Naive thymus-derived CD8-positive, alpha-beta T cell (primary cell): ENCODE data around the gene CRTC2. TPM values are rescaled to one million over a fixed set of nuclear protein-coding genes. Genes with fewer than 3 reads are reported as not detected.
A peak's percentile ranks its signal among the peaks of the same experiment; 100 is the strongest.

Source experiments
- ATAC-seq, 2 donors: fragments of 150-1000 bp; cut with Tn5 transposase in 1 of 2; sonication (Bioruptor Pico), chemical (Tn5 transposase) in 1 of 2; 1 replicate in 1 of 2; 2 replicates in 1 of 2; pipeline ENCODE4 v1.10.0; 2021; ENCODE audit warnings: mild to moderate bottlenecking in 2 of 2, moderate library complexity in 2 of 2
- POLR2A ChIA-PET: fragments of 350-600 bp; sonication (Branson Sonifier 250); formaldehyde crosslinking; loops from one replicate; lab custom pipeline; 2021; ENCODE audit warnings: antibody characterized with exemption; lab: Charles Lee
- DNase-seq, 10 donors: peaks; one replicate each; pipeline versions ENCODE4 v3.0.0 to v3.0.0-alpha.2; 2020 to 2022
- H3K27ac Mint-ChIP-seq, 10 donors: one replicate each; pipeline ENCODE4 v1.8.0; 2020 to 2022; ENCODE audit warnings: mild to moderate bottlenecking in 10 of 10, mixed read lengths in 10 of 10, moderate library complexity in 4 of 10, inconsistent platforms in 1 of 10
- H3K27me3 Mint-ChIP-seq, 5 donors: one replicate each; pipeline ENCODE4 v1.8.0; 2021 to 2022; ENCODE audit warnings: mixed read lengths in 5 of 5
- H3K36me3 Mint-ChIP-seq, 3 donors: one replicate each; pipeline ENCODE4 v1.8.0; 2020 to 2022; ENCODE audit warnings: mixed read lengths in 3 of 3, mild to moderate bottlenecking in 2 of 3, inconsistent platforms in 1 of 3
- H3K4me1 Mint-ChIP-seq, 4 donors: one replicate each; pipeline ENCODE4 v1.8.0; 2021 to 2022; ENCODE audit warnings: mixed read lengths in 4 of 4
- H3K4me3 Mint-ChIP-seq, 10 donors: one replicate each; pipeline ENCODE4 v1.8.0; 2020 to 2022; ENCODE audit warnings: mild to moderate bottlenecking in 10 of 10, mixed read lengths in 10 of 10, moderate library complexity in 6 of 10, inconsistent platforms in 1 of 10
- H3K9me3 Mint-ChIP-seq, 9 donors: one replicate each; pipeline ENCODE4 v1.8.0; 2020 to 2022; ENCODE audit warnings: mixed read lengths in 9 of 9, mild to moderate bottlenecking in 3 of 9, inconsistent platforms in 1 of 9, moderate library complexity in 1 of 9
- polyA plus RNA-seq, 3 donors: library from polyadenylated mRNA; unstranded; fragments of 300-500 nt; fragmentation: Illumina TruSeq; gene quantifications; one replicate each; pipeline ENCODE4 v1.2.3, GENCODE V29; 2021
- total RNA-seq, 8 experiments: library from RNA in 2 of 8; stranded (reverse) in 2 of 8; gene quantifications; one replicate each; pipeline ENCODE4 v1.2.3 and lab custom pipeline; 2021 to 2026

Gene CRTC2
- total and polyA plus RNA-seq, 5 experiments from 2014 or later: 21.4 to 147 (median 49.6) TPM

GRCh38 chr1:153936011-153936802 lies 22.2 kb downstream of the CRTC2 start:
- Mint-ChIP-seq H3K4me1 (peaks cover 7 to 22% (median 13%) of the 10 kb centered on the region in 4 donors), H3K36me3 (peaks cover 0 to 90% (median 22%) of the 10 kb centered on the region in 3 donors), H3K27me3 (no peaks in the 10 kb centered on the region), H3K27ac (peak overlapping the region in 6 of 10 donors; percentile 15 to 47 (median 34)), H3K4me3 (no peak overlapping the region), H3K9me3 (no peaks in the 10 kb centered on the region)
- ATAC-seq (no peak), DNase-seq (no peak)
- POLR2A ChIA-PET: interaction anchor here (1.4 kb wide), 1 partner anchor 9 kb away, joined by 5 read pairs; no protein-coding TSS in a partner anchor

- H3K27me3 Mint-ChIP-seq: no peaks in the 10 kb centered on the region
- H3K36me3 Mint-ChIP-seq: peaks cover 0 to 89% (median 20%) of the 10 kb centered on the region in 3 donors
- ATAC-seq: no peak
- POLR2A ChIA-PET: interaction anchor here (1.3 to 1.5 kb wide), 2 partner anchors 10 to 11 kb away, joined by 6 read pairs; partner anchors contain the start of gene GATAD2B
- H3K9me3 Mint-ChIP-seq: no peaks in the 10 kb centered on the region
- H3K4me1 Mint-ChIP-seq: peaks cover 0 to 10% (median 4%) of the 10 kb centered on the region in 4 donors
- peak overlapping the region in 5 of 10 donors; percentile 34 to 65 (median 41) for H3K27ac Mint-ChIP-seq
- no peak overlapping the region for H3K4me3 Mint-ChIP-seq
- no peak for DNase-seq
Observed at GRCh38 chr1:153934746-153935145, 23.7 kb downstream of the CRTC2 start.

DNA sequence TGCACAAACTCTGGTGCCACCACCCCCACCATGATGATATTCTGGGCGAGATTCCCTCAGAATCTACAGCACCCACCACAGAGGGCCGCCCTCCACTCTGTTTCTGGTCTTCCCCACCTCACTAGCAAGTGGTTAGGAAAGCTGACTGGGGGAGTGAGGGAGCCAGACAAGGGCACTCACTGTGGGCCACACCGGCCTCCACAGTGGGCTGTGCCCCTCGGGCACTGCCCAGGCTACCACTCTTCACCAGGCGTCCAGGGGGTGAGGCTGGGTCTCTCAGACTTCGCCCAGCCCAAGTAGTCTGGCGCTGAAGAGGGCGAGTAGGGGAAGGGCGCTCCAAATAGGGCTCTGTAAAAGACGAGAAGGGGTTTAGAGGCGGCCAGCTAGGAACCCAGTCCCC lies 24.5 kb downstream of the CRTC2 start:
- DNase-seq (no peak), ATAC-seq (no peak)
- peaks cover 0 to 86% (median 17%) of the 10 kb centered on the region in 3 donors for H3K36me3 Mint-ChIP-seq
- no peak overlapping the region for H3K4me3 Mint-ChIP-seq
- no peaks in the 10 kb centered on the region for H3K9me3 Mint-ChIP-seq
- H3K27ac Mint-ChIP-seq: peak overlapping the region in 3 of 10 donors; percentile 11 to 48 (median 29)
- POLR2A ChIA-PET: interaction anchor here (0.6 to 2.2 kb wide), 5 partner anchors 10 to 151 kb away, joined by 3 to 6 read pairs (median 6); partner anchors contain the start of gene GATAD2B
- peaks cover 3 to 9% (median 4%) of the 10 kb centered on the region in 4 donors for H3K4me1 Mint-ChIP-seq
- H3K27me3 Mint-ChIP-seq: no peaks in the 10 kb centered on the region

- H3K27ac Mint-ChIP-seq: peak overlapping the region in 1 of 10 donors; percentile 74
- H3K27me3 Mint-ChIP-seq: no peaks in the 10 kb centered on the region
- POLR2A ChIA-PET: interaction anchor here (1.7 to 2.2 kb wide), 2 partner anchors 11 to 48 kb away, joined by 3 to 6 read pairs; no protein-coding TSS in a partner anchor
- no peaks in the 10 kb centered on the region for H3K9me3 Mint-ChIP-seq
- H3K4me1 Mint-ChIP-seq: peaks cover 8 to 9% (median 8%) of the 10 kb centered on the region in 4 donors
- ATAC-seq (no peak), DNase-seq (no peak)
- H3K4me3 Mint-ChIP-seq: no peak overlapping the region
- peaks cover 0 to 83% (median 14%) of the 10 kb centered on the region in 3 donors for H3K36me3 Mint-ChIP-seq
Observed at GRCh38 chr1:153933430-153933829, 25.0 kb downstream of the CRTC2 start.

GRCh38 chr1:153932156-153933131 lies 26.0 kb downstream of the CRTC2 start:
- Mint-ChIP-seq H3K4me1 (peaks cover 11 to 15% (median 12%) of the 10 kb centered on the region in 4 donors), H3K9me3 (no peaks in the 10 kb centered on the region), H3K27me3 (no peaks in the 10 kb centered on the region), H3K4me3 (no peak overlapping the region), H3K27ac (peak overlapping the region in 3 of 10 donors; percentile 59 to 67 (median 66)), H3K36me3 (peaks cover 0 to 73% (median 12%) of the 10 kb centered on the region in 3 donors)
- ATAC-seq (no peak), DNase-seq (no peak)
- POLR2A ChIA-PET: interaction anchor here (1.7 to 2.2 kb wide), 2 partner anchors 12 to 47 kb away, joined by 3 to 6 read pairs; no protein-coding TSS in a partner anchor

GRCh38 chr1:153929981-153930948 lies 28.1 kb downstream of the CRTC2 start:
- DNase-seq: no peak
- POLR2A ChIA-PET: interaction anchor here (0.6 to 12.6 kb wide), 4 partner anchors 10 to 342 kb away, joined by 8 to 211 read pairs (median 10); partner anchors contain the start of genes DENND4B and RPS27
- no peak overlapping the region for H3K4me3 Mint-ChIP-seq
- no peaks in the 10 kb centered on the region for H3K27me3 Mint-ChIP-seq
- peaks cover 4 to 22% (median 12%) of the 10 kb centered on the region in 4 donors for H3K4me1 Mint-ChIP-seq
- H3K36me3 Mint-ChIP-seq: peaks cover 0 to 51% (median 2%) of the 10 kb centered on the region in 3 donors
- no peak for ATAC-seq
- H3K27ac Mint-ChIP-seq: peak overlapping the region in 3 of 10 donors; percentile 15 to 46 (median 23)
- H3K9me3 Mint-ChIP-seq: no peaks in the 10 kb centered on the region

GRCh38 chr1:153929426-153929825 lies 29.0 kb downstream of the CRTC2 start:
- DNase-seq: no peak
- Mint-ChIP-seq H3K27me3 (no peaks in the 10 kb centered on the region), H3K4me3 (no peak overlapping the region), H3K36me3 (peaks cover 0 to 43% (median under 1%) of the 10 kb centered on the region in 3 donors), H3K4me1 (peaks cover 5 to 22% (median 12%) of the 10 kb centered on the region in 4 donors), H3K27ac (peak overlapping the region in 9 of 10 donors; percentile 15 to 84 (median 46)), H3K9me3 (no peaks in the 10 kb centered on the region)
- POLR2A ChIA-PET: interaction anchor here (0.6 to 12.6 kb wide), 4 partner anchors 11 to 343 kb away, joined by 8 to 211 read pairs (median 10); partner anchors contain the start of genes DENND4B and RPS27
- ATAC-seq: no peak

GRCh38 chr1:153928791-153929341 lies 29.5 kb downstream of the CRTC2 start:
- POLR2A ChIA-PET: interaction anchor here (1.9 to 12.6 kb wide), 3 partner anchors 11 to 62 kb away, joined by 8 to 211 read pairs (median 11); partner anchors contain the start of genes DENND4B and RPS27
- no peak for DNase-seq

DNA sequence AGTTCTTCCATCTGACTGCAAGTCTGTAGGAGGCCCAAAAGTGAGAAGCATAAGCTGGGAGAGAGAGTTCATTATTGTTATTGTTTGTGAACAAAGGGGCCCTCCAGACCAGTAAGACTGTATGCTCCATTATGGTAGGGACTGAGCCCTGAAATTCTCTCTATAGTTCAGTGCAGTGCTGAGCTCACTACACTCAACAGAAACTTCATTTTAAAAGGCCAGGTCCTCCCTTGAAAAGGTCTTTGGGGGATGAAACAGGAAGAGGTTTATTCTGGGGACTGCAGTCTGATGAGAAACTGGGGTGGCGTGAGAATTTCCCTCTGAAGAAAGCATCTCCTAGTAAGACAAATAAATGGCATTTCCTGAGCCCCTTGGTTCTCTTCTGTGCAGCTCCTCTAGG lies 30.2 kb downstream of the CRTC2 start:
- POLR2A ChIA-PET: interaction anchor here (2.9 to 12.6 kb wide), 2 partner anchors 12 to 17 kb away, joined by 11 to 211 read pairs; partner anchors contain the start of gene DENND4B
- no peak for DNase-seq
- peaks cover 0 to 32% (median 0%) of the 10 kb centered on the region in 3 donors for H3K36me3 Mint-ChIP-seq
- no peaks in the 10 kb centered on the region for H3K9me3 Mint-ChIP-seq
- peaks cover 11 to 29% (median 14%) of the 10 kb centered on the region in 4 donors for H3K4me1 Mint-ChIP-seq
- H3K4me3 Mint-ChIP-seq: no peak overlapping the region
- H3K27ac Mint-ChIP-seq: peak overlapping the region; percentile 44 to 89 (median 76)
- ATAC-seq: no peak
- H3K27me3 Mint-ChIP-seq: no peaks in the 10 kb centered on the region

More at GRCh38 chr1:153928791-153929341, 29.5 kb downstream of the CRTC2 start:
- no peak for ATAC-seq
- Mint-ChIP-seq H3K4me1 (peaks cover 8 to 26% (median 12%) of the 10 kb centered on the region in 4 donors), H3K27me3 (no peaks in the 10 kb centered on the region), H3K27ac (peak overlapping the region; percentile 44 to 89 (median 74)), H3K36me3 (peaks cover 0 to 37% (median 0%) of the 10 kb centered on the region in 3 donors), H3K9me3 (no peaks in the 10 kb centered on the region), H3K4me3 (no peak overlapping the region)

DNA sequence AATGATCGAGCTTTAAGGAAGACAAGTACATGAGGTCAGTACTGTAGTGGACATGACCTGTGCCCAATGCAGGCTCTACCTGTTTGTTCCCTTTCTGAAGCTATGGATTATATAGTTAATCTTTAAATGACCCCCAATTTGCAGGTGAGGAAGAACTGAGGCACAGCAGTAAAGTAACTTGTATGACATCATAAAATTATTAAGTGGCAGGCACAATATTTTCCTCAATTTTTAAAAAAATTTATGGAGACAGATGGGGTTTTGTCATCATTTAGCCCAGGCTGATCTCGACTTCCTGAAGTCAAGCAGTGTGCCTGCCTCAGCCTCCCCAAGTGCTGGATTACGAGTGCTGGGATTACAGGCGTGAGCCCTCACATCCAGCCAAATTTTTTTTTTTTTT lies 32.0 kb downstream of the CRTC2 start:
- peak overlapping the region in 1 of 10 donors; percentile 61 for H3K27ac Mint-ChIP-seq
- H3K9me3 Mint-ChIP-seq: peaks cover 0 to 2% (median 0%) of the 10 kb centered on the region in 9 donors
- no peak for DNase-seq
- peaks cover 0 to 3% (median 0%) of the 10 kb centered on the region in 5 donors for H3K27me3 Mint-ChIP-seq
- peaks cover 15 to 36% (median 20%) of the 10 kb centered on the region in 4 donors for H3K4me1 Mint-ChIP-seq
- POLR2A ChIA-PET: interaction anchor here (0.7 to 12.6 kb wide), 4 partner anchors 19 to 417 kb away, joined by 3 to 211 read pairs (median 4); partner anchors contain the start of genes DENND4B and RPS27
- no peak overlapping the region for H3K4me3 Mint-ChIP-seq
- H3K36me3 Mint-ChIP-seq: peaks cover 0 to 17% (median 0%) of the 10 kb centered on the region in 3 donors
- no peak for ATAC-seq
